Panc1 (cell line): ENCODE measurements around the gene FKBP9.
"Not testable (repeated sequence)": the region's sequence is repeated elsewhere in the genome, so short reads cannot be mapped to it uniquely, and the experiment has no call there.

ENCODE experiments used
- POLR2AphosphoS5 ChIP-seq: IDR thresholded peaks from 2 replicates; pipeline ENCODE4 v1.6.1; 2012; ENCODE audit warnings: mild to moderate bottlenecking, low read depth, low read length, moderate library complexity
- SIN3A ChIP-seq: IDR thresholded peaks from 2 replicates; pipeline ENCODE4 v1.6.1; 2012; ENCODE audit warnings: low read depth, mild to moderate bottlenecking, low read length, moderate library complexity, borderline replicate concordance; ENCODE audit not compliant: insufficient read depth
- TF ChIP-seq, protein P1 (sequence below): fragments of 450-650 bp; IDR thresholded peaks from 2 replicates; pipeline ENCODE4 v1.5.1; 2017; ENCODE audit warnings: mild to moderate bottlenecking
- TF ChIP-seq, protein P2 (sequence below), 2 experiments: IDR thresholded peaks; 2 replicates each; pipeline ENCODE4 v1.6.1; 2011 to 2012; ENCODE audit warnings: low read depth in 2 of 2, control low read depth in 1 of 2, low read length in 1 of 2, mild to moderate bottlenecking in 1 of 2, moderate library complexity in 1 of 2; ENCODE audit not compliant: insufficient read depth in 1 of 2

DNA sequence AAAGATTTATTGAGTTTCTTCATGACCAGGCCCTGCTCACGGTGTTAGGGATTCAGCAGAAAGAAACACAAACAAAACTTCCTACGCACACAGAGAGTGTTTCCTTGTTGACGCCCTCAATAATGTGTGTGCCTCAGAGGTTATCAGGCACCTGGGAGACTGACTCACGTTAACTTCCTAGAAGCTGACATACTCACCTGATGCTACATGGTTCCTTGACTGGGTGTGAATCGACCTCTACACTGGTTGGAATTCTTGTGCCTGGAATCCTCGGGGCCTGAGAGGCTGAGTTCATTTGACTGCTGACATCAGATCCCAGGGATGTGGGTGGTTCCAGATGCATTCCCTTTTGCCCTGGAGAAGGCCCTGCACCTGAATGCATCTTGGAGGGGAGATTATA lies 35.5 kb downstream of the FKBP9 start:
- TF ChIP-seq, protein P1, sequence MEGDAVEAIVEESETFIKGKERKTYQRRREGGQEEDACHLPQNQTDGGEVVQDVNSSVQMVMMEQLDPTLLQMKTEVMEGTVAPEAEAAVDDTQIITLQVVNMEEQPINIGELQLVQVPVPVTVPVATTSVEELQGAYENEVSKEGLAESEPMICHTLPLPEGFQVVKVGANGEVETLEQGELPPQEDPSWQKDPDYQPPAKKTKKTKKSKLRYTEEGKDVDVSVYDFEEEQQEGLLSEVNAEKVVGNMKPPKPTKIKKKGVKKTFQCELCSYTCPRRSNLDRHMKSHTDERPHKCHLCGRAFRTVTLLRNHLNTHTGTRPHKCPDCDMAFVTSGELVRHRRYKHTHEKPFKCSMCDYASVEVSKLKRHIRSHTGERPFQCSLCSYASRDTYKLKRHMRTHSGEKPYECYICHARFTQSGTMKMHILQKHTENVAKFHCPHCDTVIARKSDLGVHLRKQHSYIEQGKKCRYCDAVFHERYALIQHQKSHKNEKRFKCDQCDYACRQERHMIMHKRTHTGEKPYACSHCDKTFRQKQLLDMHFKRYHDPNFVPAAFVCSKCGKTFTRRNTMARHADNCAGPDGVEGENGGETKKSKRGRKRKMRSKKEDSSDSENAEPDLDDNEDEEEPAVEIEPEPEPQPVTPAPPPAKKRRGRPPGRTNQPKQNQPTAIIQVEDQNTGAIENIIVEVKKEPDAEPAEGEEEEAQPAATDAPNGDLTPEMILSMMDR = not testable (repeated sequence)
- TF ChIP-seq, protein P2, sequence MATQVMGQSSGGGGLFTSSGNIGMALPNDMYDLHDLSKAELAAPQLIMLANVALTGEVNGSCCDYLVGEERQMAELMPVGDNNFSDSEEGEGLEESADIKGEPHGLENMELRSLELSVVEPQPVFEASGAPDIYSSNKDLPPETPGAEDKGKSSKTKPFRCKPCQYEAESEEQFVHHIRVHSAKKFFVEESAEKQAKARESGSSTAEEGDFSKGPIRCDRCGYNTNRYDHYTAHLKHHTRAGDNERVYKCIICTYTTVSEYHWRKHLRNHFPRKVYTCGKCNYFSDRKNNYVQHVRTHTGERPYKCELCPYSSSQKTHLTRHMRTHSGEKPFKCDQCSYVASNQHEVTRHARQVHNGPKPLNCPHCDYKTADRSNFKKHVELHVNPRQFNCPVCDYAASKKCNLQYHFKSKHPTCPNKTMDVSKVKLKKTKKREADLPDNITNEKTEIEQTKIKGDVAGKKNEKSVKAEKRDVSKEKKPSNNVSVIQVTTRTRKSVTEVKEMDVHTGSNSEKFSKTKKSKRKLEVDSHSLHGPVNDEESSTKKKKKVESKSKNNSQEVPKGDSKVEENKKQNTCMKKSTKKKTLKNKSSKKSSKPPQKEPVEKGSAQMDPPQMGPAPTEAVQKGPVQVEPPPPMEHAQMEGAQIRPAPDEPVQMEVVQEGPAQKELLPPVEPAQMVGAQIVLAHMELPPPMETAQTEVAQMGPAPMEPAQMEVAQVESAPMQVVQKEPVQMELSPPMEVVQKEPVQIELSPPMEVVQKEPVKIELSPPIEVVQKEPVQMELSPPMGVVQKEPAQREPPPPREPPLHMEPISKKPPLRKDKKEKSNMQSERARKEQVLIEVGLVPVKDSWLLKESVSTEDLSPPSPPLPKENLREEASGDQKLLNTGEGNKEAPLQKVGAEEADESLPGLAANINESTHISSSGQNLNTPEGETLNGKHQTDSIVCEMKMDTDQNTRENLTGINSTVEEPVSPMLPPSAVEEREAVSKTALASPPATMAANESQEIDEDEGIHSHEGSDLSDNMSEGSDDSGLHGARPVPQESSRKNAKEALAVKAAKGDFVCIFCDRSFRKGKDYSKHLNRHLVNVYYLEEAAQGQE (IDR thresholded peaks at IDR 0.05; ENCODE audit: insufficient read depth in 1 of 2, low read depth in 2 of 2, low read length in 1 of 2) = not testable (repeated sequence)
- not testable (repeated sequence) for TF ChIP-seq SIN3A, POLR2AphosphoS5
